Brain microvascular endothelial cell (primary cell): ENCODE measurements around the gene TGOLN2.

Experiments
- DNase-seq: peaks from one replicate; pipeline ENCODE4 v3.0.0-alpha.2; 2020
- H3K27ac ChIP-seq: fragments of 250-450 bp; sonication (Bioruptor Pico); 2 replicates; pipeline ENCODE4 v1.5.1; 2020; ENCODE audit warnings: mild to moderate bottlenecking, moderate library complexity
- H3K27me3 ChIP-seq: fragments of 250-450 bp; sonication (Bioruptor Pico); replicated peaks from 2 replicates; pipeline ENCODE4 v1.5.1; 2020; ENCODE audit warnings: mild to moderate bottlenecking
- H3K36me3 ChIP-seq: fragments of 250-450 bp; sonication (Bioruptor Pico); replicated peaks from 2 replicates; pipeline ENCODE4 v1.5.1; 2020; ENCODE audit warnings: mild to moderate bottlenecking
- H3K4me3 ChIP-seq: 2 replicates; pipeline ENCODE4 v1.5.1; 2011; ENCODE audit warnings: low read depth, mild to moderate bottlenecking, control low read depth, low read length, moderate library complexity
- CTCF ChIP-seq: IDR thresholded peaks from 2 replicates; pipeline ENCODE4 v1.5.1; 2011; ENCODE audit warnings: low read depth, mild to moderate bottlenecking, moderate library complexity, low read length, control low read depth, inconsistent platforms; ENCODE audit errors: missing control alignments
- in situ Hi-C: cut with HindIII; loops from 2 replicates; pipeline ENCODE4 v1.10.0; 2017; ENCODE audit warnings: low sequenced_read_pairs, low pct_ligation_motif_present

The TGOLN2 gene

GRCh38 chr2:85310330-85310729, 17.5 kb downstream of the TGOLN2 start:
- Histone ChIP-seq H3K4me3 (no peak overlapping the region), H3K27ac (no peak overlapping the region), H3K36me3 (no peaks in the 10 kb centered on the region), H3K27me3 (no peaks in the 10 kb centered on the region)
- TF ChIP-seq CTCF: no peak
- no peak for DNase-seq
- in situ Hi-C loops: no loop called here

GRCh38 chr2:85309699-85310321, 18.0 kb downstream of the TGOLN2 start:
- Histone ChIP-seq H3K27me3 (no peaks in the 10 kb centered on the region), H3K36me3 (no peaks in the 10 kb centered on the region), H3K4me3 (no peak overlapping the region), H3K27ac (no peak overlapping the region)
- DNase-seq: no peak
- in situ Hi-C loops: no loop called here
- TF ChIP-seq CTCF: no peak

DNA sequence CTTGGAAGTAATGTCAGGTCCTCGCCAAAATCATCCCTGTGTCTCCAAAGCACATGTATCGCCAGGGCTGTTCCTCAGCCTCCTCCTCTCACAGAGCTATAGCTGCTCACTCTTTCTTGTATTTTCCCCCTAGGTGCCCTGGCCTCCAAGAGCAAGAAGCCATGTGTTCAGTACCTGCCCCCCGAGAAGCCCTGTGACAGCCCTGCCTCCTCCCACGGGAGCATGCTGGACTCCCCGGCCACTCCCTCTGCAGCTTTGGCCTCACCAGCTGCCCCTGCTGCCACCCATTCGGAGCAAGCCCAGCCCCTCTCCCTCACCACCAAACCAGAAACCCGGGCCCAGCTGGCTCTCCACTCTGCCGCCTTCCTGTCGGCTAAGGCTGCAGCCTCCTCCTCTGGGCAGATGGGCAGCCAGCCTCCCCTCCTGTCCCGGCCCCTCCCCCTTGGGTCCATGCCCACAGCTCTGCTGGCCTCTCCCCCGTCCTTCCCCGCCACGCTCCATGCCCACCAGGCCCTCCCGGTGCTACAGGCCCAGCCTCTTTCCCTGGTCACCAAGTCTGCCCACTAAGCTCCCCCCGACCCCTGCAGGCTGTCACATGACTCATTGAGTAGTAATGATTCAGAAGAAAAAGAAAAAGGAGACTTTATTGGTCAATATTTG, 18.8 kb downstream of the TGOLN2 start:
- no peak overlapping the region for H3K27ac ChIP-seq
- in situ Hi-C loops: no loop called here
- DNase-seq: no peak
- no peaks in the 10 kb centered on the region for H3K27me3 ChIP-seq
- TF ChIP-seq CTCF: no peak
- H3K4me3 ChIP-seq: no peak overlapping the region
- H3K36me3 ChIP-seq: no peaks in the 10 kb centered on the region

GRCh38 chr2:85308201-85308600, 19.6 kb downstream of the TGOLN2 start:
- DNase-seq: no peak
- no peaks in the 10 kb centered on the region for H3K36me3 ChIP-seq
- no peak overlapping the region for H3K4me3 ChIP-seq
- in situ Hi-C loops: no loop called here
- TF ChIP-seq CTCF: no peak
- no peak overlapping the region for H3K27ac ChIP-seq
- no peaks in the 10 kb centered on the region for H3K27me3 ChIP-seq

GRCh38 chr2:85307527-85307897, 20.3 kb downstream of the TGOLN2 start:
- TF ChIP-seq CTCF: no peak
- Histone ChIP-seq H3K27ac (no peak overlapping the region), H3K27me3 (no peaks in the 10 kb centered on the region), H3K4me3 (no peak overlapping the region), H3K36me3 (no peaks in the 10 kb centered on the region)
- in situ Hi-C loops: no loop called here
- DNase-seq: no peak
